Measurements from ENCODE around the gene GXYLT1.

The GXYLT1 gene

GRCh38 chr12:42144408-42145196 is at the start of gene GXYLT1:
TSS of gene GXYLT1 (minus strand) at chr12:42144874. CDS start at chr12:42144646, 228 bp downstream.
- TF ChIP-seq CTCF (IDR thresholded peaks at IDR 0.05) = no peak

GRCh38 chr12:42192686-42193085 is 48.0 kb upstream of the GXYLT1 start:
- no peak for TF ChIP-seq CTCF (IDR thresholded peaks at IDR 0.05)

- no peak for TF ChIP-seq CTCF (IDR thresholded peaks at IDR 0.05)
These were observed 47.6 kb upstream of the GXYLT1 start for GRCh38 chr12:42192258-42192657.

GRCh38 chr12:42190376-42190775 is 45.7 kb upstream of the GXYLT1 start:
- no peak for TF ChIP-seq CTCF (IDR thresholded peaks at IDR 0.05)

- no peak for TF ChIP-seq CTCF (IDR thresholded peaks at IDR 0.05)
These were observed 43.1 kb upstream of the GXYLT1 start for GRCh38 chr12:42187799-42188198.

- no peak for TF ChIP-seq CTCF (IDR thresholded peaks at IDR 0.05)
These were observed 42.1 kb upstream of the GXYLT1 start for GRCh38 chr12:42186793-42187192.

- TF ChIP-seq CTCF (IDR thresholded peaks at IDR 0.05) = no peak
These were observed 37.7 kb upstream of the GXYLT1 start for GRCh38 chr12:42182394-42182793.

All from LNCAP (cell line).